Hindlimb muscle (tissue), 1 donor: ENCODE measurements around the gene KRTAP5-6. TPM values are rescaled to one million over a fixed set of nuclear protein-coding genes. Genes with fewer than 3 reads are reported as not detected.
"Not testable (repeated sequence)": the region's sequence is repeated elsewhere in the genome, so short reads cannot be mapped to it uniquely, and the experiment has no call there.

Experiments
- DNase-seq: peaks from one replicate; pipeline ENCODE4 v3.0.0-alpha.2; 2013
- polyA plus RNA-seq: library from polyadenylated mRNA; unstranded; fragments of 120-200 nt; gene quantifications from one replicate; pipeline ENCODE4 v1.2.1, GENCODE V29; 2013; ENCODE audit not compliant: insufficient read length

Gene KRTAP5-6
- polyA plus RNA-seq, 1 donor, result 0.49 TPM

DNA sequence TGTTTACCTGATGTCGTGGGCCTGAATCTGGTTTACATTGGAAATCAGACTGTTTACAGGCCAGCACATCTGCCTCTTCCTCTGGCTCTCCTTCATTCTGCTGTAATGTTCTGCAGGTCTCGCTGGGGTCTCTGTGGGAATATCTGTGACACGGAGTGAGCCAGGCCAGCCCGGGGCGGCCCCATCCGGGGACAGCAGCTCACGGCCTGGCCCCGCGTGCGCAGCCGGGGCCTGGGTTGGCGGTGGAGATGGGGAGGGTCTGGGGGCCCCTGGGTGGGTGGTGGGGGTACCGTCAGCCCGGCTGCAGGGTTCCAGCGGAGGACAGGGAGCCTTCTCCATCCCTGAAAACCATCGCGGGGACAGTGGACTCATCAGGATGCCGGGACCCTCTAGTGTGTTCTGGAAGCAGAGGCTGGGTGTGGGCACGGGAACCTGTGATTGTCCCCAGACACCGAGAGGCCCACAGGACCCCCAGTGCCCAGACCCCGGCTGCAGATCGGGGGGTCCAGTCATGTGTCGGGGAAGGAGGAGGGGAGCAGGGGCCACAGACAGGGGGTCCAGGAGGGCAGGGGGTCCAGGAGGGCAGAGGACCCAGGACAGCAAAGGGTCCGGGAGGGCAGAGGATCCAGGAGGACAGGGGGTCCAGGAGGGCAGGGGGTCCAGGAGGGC lies 13.0 kb upstream of the KRTAP5-6 start:
- DNase-seq, result not testable (repeated sequence)

DNA sequence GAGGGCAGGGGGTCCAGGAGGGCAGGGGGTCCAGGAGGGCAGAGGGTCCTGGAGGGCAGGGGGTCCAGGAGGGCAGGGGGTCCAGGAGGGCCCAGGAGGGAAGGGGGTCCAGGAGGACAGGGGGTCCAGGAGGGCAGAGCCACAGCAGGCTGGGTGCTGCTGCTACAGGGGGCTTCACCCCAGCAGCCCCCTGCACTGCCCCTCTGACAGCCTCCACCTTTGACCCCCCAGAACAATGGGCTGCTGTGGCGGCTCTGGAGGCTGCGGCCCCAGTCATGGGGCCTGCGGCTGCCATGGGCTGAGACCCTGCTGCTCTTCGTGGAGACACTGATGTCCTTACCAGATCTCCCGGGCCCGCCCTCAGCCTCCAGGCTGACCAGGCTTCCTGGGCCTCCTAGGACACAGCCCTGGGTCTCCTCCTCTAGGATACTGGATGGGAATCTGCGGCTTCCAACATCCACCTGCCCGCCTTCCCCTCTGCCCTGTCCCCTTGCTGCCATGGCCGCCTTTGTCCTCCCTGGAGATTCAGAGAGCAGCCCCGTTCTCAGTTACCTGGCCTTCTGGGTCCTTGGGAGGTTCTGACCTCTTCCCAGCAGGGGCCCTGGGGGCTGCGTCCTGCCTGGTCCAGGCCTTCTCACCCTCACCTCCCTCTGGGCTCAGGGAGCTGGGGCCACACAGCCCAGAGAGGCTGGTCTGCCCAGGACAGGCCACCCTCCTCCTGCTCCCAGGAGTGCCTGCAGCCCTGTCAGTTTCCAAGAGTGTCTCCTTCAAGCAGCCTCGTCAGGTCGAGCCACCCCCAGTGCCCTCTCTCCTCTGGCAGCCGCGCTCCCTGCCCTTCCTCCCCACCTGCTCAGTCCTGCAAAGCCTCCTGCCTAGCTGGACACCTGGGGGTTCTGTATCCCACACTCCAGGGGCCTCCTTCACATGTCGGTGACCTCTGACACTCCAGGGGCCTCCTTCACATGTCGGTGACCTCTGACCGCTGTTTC lies 11.8 kb upstream of the KRTAP5-6 start:
- not testable (repeated sequence) for DNase-seq

DNA sequence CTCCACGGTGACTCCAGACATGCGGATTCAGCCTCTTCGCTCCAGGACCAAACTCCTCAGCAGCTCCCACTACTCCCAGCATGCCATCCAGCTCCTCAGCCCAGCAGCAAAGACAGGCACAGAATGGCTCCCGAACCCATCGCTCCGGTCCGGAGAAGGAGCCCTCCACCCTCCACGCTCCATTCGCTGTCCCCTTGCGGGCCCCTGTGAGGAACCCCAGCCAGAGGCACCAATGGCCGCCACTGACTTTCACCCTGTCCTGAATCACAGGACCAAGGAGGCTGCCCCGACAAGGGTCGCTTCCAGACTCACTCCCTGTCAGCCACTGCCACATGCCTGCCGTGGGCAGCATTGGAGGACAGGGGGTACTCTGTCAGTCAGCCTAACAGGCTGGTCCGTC lies 10.8 kb upstream of the KRTAP5-6 start:
- not testable (repeated sequence) for DNase-seq

DNA sequence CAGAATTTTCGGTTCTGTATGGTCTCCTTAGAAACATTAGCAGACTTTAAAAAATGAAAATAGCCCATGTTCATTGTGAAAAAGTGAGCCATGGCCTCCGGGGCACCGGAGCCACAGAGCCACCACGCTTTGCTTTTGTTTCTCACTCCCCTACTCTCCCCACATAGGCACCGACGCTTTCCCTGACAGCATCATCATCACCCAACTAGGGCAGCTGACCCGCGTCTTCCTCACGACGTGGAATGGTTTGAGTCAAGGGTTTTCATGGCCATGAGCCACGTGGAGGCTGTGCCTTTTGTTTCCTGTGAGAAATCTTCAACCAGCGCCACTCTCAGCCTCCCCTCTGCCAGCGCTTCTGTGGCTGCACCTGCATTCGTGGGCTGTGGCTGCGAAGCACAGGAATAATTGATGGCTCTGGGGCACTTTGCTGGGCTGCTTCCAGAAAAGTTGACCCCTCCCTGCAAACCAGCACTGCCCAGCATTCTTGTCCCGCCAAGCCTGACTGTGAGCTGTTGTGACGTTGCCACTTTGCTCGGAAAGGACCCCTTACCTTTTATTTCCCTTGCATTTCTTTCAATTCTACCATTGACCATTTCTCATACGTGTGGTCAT lies 8.6 kb upstream of the KRTAP5-6 start:
- DNase-seq, result not testable (repeated sequence)

DNA sequence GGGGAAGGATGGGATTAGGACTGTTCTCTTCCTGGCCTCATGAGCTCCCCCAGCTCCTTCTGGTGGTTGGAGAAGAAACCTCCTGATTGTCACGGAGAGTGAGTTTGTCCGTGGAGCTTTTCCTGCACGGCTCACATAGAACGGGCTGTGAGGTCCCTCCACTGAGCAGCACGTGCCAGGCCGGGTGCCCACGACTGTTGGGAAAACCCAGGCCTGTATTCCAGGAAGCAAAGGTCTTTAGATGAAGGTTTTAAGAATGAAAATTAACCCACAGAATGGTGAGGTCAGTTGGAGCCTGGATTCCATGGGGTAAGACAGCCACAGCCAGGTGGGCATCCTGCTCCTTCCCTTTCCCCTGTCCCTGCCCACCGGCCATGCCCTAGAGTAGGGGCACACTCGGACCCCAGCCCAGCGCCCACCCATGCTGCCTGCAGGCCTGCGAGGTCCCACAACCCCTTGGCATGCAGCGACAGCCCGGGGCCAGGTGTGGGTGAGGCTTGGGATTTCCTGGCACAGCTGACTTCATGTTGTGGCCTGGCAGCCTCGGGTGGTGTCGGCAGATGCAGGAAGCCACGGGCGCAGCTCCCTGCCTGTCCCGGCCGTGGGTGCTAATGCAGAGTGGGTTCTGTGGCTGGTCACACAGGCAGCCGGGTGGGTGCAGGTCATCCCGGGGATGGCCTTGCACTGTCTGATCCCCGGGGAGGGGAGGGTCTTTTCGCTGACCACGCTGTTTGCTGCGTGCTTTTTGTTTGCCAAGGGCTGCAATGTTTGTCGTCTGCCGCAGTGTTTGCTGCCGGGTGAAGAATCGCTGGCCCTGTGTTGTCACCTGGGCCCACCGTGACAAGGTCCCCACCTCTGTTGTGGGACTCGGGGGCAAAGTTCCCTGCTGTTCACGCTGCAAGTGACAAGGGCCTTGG lies 7.5 kb upstream of the KRTAP5-6 start:
- not testable (repeated sequence) for DNase-seq

DNA sequence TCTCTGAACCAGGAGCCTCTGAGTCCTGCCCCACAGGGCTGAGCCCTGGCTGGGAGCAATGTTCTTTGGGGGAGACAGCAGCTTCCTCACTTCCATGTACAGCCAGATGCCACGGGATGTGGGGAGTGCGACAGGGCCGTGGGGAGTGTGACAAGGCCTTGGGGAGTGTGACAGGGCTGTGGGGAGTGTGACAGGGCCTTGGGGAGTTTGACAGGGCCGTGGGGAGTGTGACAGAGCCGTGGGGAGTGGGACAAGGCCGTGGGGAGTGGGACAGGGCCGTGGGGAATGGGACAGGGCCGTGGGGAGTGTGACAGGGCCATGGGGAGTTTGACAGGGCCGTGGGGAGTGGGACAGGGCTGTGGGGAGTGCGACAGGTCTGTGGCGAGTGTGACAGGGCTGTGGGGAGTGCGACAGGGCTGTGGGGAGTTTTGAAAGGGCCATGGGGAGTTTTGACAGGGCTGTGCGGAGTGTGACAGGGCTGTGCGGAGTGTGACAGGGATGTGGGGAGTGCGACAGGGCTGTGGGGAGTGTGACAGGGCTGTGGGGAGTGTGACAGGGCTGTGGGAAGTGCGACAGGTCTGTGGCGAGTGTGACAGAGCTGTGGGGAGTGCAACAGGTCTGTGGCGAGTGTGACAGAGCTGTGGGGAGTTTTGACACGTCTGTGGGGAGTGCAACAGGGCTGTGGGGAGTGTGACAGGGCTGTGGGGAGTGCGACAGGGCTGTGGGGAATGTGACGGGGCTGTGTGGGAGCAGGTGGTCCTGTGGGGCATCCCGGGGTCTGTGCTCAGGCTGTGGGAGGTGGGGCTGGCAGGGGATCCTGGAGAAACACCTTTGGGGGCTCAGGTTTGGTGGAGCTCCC lies 6.6 kb upstream of the KRTAP5-6 start:
- no peak for DNase-seq

DNA sequence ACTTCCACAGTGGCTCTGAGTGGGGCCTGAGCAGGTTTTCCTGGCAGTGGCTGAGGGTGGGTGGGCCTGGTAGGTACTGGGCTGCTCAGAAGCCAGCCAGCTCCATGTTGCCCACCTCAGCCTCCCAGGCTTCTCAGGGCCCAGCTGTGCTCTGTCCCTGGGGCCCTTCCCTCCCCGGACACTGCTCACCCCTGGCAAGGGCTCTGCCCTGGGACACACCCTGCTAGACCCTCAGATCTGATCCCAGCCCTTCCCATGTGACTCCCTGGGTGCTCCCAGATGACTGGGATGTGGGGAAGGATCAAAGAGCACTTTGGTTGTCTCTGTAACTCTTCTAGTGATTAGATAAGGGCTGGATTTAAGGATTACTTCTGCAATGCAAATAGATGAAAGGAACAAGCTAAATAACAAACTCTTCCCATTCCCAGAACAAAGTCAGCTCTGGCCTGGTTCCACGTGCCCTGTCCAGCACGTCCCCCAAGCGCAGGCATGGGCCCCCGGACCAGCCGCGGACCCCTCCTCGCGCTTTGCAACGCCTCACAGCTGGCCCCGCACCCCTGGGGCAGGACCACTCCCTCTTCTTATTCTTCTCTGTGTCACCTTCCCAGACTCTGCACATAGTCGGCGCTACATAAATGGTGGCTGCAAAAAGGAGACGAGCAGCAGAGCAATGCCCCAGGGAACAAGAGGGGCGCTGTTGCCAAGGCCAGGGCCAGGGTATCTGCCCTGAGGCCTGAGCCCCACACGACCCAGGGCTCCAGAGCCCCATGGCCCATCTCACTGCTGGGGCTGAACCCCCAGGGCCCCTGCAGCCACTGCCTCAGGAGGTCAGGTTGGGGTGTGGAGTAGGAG lies 5.7 kb upstream of the KRTAP5-6 start:
- no peak for DNase-seq

DNA sequence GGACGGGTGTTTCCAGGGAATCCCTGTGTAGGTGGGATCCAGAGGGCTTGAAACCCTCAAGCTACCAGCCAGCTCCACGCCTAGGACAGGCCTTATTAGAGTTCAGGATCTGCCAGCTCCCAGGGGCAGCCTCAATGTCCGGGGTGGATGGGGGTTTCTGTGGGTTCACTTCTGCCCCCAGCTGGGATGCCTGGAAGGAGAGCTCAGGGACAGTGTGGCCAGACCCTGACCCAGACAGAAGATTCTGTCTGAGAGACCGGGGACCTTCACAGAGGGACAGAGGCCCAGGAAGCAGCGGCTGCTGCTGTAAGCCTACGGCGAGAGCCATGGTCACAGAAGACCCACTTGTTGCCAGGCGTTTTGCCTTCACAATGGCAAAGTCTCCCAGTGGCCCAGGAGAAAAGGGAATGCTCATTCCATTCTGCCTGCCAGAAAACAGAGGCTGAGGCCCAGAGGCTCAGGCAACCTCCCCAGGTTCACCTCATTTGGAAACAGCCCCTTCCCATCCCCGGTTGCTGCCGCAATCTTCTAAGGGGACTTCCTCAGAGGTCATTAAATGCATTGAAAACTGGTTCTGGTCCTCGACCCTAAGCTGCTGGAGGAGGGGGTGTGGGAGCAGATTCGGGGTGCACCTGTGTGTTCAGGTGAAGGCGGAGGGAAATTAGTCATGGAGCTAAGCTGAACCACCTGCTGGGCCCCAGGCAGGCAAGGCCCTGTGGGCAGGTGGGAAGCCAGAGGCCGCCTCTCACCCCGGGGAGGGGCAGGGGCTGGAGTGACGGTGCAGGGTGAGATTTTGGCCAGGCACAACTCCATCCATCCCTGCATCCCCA lies 4.9 kb upstream of the KRTAP5-6 start:
- DNase-seq, result no peak

DNA sequence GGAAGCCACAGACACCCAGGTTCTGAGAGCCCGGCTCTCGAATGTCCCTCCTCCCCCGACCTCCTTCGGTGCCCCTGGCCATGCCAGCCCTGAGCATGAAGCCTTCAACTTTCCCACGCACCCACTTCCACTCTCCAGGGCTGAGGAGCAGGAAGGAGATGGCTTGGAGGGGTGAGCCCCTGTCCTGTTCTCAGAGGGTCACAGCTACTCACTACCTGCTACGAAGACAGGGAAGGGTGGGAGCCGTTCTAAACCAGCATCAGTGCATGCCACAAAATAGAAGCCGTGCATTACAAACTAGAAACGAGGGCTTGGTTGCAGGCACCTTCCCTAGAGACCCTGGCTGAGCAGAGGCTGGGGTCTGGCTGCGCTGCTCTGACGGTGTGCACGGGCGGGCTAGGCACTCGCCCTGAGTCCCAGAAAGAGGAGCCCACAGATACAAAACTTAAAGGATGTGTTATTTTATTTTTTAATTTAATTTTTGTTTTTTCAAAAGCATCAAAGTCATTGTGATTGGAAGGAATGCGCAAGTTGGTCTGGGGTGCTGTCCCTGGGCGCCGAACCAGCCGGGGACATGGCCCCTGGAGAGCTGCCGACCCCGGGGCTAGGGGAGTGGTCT lies 4.2 kb upstream of the KRTAP5-6 start:
- no peak for DNase-seq

DNA sequence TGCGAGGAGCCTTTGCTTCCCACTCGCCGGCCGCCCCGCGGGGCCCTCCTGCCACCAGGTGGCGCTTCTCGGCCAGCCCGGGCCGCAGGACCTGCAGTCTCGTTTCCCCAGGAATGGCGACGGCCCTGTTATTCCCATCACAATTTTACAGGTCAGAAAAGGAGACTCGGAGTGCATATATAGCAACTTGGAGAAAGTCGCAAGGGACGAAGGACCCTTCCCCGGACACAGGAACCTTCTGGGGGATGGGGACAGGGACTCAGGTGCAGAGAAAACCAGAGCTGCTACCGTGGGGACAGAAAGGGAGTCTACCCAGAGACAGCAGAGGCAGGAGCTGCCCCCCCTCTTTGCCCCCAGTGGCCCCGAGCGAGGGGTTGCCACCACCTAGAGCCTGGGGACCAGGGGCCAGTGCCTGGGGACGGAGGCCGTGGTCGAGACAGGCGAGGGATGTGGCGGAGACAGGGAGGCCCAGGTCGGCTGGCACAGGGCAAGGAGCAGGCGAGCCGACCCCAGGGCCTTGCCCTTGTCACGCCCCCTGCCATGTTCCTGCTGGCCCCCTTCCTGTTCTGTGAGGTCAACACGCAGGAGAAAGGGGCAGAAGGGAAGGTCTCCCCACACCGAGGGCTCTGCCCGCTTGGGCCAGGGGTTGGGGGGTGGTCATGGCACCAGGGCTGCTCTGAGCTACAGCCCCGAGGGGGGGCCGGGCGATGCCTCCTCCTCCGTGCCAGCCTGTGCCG lies 3.5 kb upstream of the KRTAP5-6 start:
- DNase-seq, result peak; percentile 82

DNA sequence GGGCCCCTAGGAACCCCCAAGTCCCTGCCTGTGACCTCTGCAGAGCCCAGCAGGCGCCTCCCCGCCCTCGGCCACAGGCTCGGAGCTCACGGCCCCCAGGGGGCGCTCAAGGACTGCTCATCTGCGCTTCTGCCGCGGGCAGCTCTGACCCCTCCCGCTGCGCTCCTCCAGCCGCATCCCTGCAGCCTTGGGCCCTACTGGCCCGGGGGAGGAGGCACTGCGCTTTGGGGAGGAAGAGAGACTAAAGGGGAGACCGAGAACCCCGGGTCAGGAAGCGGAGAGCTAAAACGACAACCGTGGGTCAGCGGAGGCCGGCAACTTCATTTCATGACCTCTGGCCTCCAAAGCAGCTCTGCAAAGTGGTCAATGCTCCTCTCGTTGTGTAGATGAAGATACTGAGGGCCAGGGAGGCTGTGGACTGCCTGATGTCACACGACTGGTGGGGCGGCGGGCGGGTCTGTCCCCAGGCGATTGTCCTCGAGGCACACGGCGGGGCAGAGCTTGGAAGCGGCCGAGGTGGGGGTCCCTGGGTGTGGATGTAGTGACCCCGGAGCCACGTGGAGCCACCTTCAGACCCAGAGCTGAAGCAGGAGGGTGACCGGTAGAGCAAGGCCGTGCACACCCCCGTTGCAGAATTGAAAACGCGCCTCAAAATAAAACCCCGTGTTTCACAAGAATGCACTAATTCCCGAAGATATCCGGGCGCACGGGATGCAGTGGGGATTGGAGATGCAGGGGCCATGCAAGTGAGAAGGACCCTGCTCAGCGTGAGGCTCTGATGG lies 2.7 kb upstream of the KRTAP5-6 start:
- DNase-seq, result peak; percentile 88

DNA sequence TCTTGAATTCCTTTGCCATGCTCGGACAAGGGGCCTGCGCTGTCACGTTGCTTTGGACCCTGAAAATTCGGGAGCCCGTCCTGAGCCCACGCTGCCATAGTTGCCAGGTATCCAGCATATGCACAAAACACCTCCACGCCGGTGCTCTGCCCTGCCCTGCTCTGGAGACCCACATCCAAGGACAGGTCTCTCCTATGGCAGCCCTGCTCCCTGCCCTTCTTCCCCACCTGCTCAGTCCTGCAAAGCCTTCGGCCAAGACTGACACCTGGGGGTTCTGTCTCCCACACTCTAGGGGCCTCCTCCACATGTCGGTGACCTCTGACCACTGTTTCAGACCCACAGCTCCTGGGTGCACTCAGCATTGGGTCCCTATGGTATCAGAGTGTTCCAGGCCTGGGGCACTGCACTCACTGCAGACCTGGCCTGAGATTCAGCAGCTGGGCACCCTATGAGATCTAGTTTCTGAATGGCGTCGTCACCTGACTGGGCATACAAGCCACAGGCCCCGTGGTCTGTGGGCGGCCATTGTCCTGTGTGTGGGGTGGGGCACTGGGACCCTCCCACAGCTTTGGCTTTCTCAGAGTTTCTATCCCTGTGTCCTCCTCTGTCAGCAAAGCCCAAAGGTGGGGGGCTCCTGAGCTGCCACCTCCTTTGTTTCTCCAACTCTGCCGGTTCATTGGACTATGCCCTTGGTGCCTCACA lies 2.0 kb upstream of the KRTAP5-6 start:
- no peak for DNase-seq

DNA sequence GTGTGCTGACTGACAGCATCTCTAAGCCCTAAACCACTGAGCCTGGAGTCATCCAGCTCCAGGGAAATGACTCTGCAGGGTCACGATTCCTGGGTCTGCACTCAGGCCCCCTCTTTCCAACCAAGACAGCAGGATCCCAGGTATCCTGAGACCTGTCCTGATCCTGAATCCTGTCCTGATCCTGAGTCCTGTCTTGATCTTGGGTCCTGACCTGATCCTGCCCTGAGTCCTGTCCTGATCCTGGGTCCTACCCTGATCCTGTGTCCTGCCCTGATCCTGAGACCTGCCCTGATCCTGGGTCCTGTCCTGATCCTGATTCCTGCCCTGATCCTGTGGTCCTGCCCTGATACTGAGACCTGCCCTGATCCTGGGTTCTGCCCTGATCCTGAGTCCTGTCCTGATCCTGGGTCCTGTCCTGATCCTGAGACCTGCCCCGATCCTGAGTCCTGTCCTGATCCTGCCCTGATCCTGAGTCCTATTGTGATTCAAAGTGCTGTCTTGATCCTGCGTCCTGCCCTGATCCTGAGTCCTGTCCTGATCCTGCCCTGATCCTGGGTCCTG lies 1.4 kb upstream of the KRTAP5-6 start:
- no peak for DNase-seq

DNA sequence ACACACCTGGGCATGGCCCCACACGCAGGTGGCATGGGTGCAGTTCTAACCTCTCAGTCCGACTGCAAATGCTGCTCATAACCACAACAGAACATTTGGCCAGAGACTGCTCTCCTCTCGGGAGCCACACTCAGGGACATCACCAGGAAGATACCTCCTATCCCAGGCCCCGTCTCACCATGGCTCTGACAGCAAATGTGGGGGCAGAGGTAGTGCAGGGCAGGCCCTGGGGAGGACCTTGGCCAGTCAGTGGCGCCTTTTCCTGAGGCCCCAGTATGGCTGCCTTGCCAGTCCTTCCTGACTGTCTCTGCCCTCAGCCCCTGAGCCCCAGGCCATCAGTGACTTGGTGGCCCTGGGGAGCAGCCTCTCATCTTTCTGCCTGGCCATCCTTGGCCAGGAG lies 2.8 kb downstream of the KRTAP5-6 start:
- no peak for DNase-seq

DNA sequence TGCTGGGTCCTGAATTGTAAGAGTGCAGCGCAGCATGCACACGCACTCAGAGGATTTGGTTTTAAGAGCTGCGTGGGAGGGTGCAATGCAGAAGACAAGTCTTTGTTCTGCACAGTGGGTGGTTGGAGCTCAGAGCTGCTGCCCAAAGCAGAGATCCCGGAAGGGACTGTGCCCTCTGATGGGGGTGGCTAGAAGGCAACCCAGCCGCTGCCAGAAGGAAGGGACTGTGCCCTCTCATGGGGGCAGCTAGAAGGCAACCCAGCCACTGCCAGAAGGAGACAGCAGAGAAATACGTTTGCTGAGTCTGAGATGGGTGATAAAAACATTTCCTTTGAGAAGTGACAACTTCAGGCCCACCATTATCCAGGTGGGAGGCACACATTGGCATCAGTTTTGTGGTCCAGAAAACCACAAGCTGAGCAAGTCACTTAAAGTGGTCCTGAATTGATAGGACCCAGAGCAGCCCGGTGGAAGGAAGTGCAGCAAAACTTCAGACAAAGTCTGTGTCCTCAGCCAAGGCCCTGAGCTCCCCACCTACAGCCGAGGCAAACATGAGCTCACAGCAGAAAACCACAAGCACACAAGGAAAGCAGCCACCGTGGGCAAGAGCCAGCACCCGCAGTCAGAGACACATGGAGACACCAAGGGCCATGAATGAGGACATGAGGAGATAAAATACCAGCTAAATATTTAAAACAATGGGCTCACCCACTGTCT lies 4.3 kb downstream of the KRTAP5-6 start:
- no peak for DNase-seq

DNA sequence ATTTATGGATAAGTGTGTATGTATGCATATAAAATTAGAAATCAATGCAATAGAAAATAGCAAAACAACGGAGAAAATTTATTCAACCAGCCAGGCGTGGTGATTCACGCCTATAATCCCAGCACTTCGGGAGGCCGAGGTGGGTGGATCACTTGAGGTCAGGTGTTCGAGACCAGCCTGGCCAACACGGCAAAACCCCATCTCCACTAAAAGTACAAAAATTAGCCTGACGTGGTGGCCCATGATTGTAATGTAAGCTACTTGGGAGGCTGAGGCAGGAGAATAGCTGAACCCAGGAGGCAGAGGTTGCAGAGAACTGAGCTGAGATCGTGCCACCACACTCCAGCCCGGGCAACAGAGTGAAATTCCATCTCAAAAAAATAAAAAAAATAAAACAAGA lies 5.5 kb downstream of the KRTAP5-6 start:
- DNase-seq, result no peak
